ENCODE data around the gene GAL3ST3. TPM values are rescaled to one million over a fixed set of nuclear protein-coding genes. Genes with fewer than 3 reads are reported as not detected.

The GAL3ST3 gene
- total RNA-seq, 1 donor from 2014 or later: 0.61 TPM

GRCh38 chr11:66013762-66014100 lies 35.2 kb downstream of the GAL3ST3 start:
- no peak overlapping the region for H3K27ac Mint-ChIP-seq (ENCODE audit: unreplicated experiment)
- TF ChIP-seq CTCF (IDR thresholded peaks at IDR 0.05; ENCODE audit: insufficient read depth, low read depth, low read length) (no peak), EZH2 (IDR thresholded peaks at IDR 0.05; ENCODE audit: insufficient read depth, low read length) (no peak)

GRCh38 chr11:66012946-66013761 lies 35.8 kb downstream of the GAL3ST3 start:
- Mint-ChIP-seq H3K9me3 (ENCODE audit: unreplicated experiment) (peaks cover 2% of the 10 kb centered on the region), H3K4me3 (ENCODE audit: unreplicated experiment) (no peak overlapping the region), H3K4me1 (ENCODE audit: low read depth, unreplicated experiment) (peaks cover 8% of the 10 kb centered on the region), H3K36me3 (ENCODE audit: low read depth, unreplicated experiment) (no peaks in the 10 kb centered on the region), H3K27ac (ENCODE audit: unreplicated experiment) (no peak overlapping the region), H3K27me3 (ENCODE audit: low read depth, unreplicated experiment) (peaks cover 3% of the 10 kb centered on the region)
- no peaks in the 10 kb centered on the region for H3K36me3 ChIP-seq (ENCODE audit: insufficient read depth, low read length)
- peaks cover 3% of the 10 kb centered on the region for H3K27me3 ChIP-seq (ENCODE audit: insufficient read depth, low read length)
- no peak overlapping the region for H2AFZ ChIP-seq (ENCODE audit: low read depth, low read length)
- H3K9ac ChIP-seq (ENCODE audit: low read length): no peak overlapping the region
- peaks cover 21% of the 10 kb centered on the region for H3K4me1 ChIP-seq (ENCODE audit: insufficient read depth, low read length)
- no peak overlapping the region for H3K27ac ChIP-seq (ENCODE audit: low read depth, low read length)
- H3K4me2 ChIP-seq (ENCODE audit: low read length): no peak overlapping the region
- TF ChIP-seq CTCF (IDR thresholded peaks at IDR 0.05; ENCODE audit: insufficient read depth, low read depth, low read length) (no peak), EZH2 (IDR thresholded peaks at IDR 0.05; ENCODE audit: insufficient read depth, low read length) (no peak)
- no peaks in the 10 kb centered on the region for H3K9me3 ChIP-seq (ENCODE audit: insufficient read depth, low read depth, low read length)
- no peak overlapping the region for H3K4me3 ChIP-seq (ENCODE audit: insufficient read depth, low read depth, low read length)
- no peak for FAIRE-seq
- H4K20me1 ChIP-seq (ENCODE audit: insufficient read depth, low read length): no peaks in the 10 kb centered on the region
- no peak for DNase-seq (ENCODE audit: low read depth)
- H3K79me2 ChIP-seq (ENCODE audit: insufficient read depth, low read length): no peaks in the 10 kb centered on the region

More at GRCh38 chr11:66013762-66014100, 35.2 kb downstream of the GAL3ST3 start:
- Histone ChIP-seq H3K4me3 (ENCODE audit: insufficient read depth, low read depth, low read length) (no peak overlapping the region), H3K4me1 (ENCODE audit: insufficient read depth, low read length) (peaks cover 21% of the 10 kb centered on the region), H3K79me2 (ENCODE audit: insufficient read depth, low read length) (no peaks in the 10 kb centered on the region), H4K20me1 (ENCODE audit: insufficient read depth, low read length) (no peaks in the 10 kb centered on the region), H3K27ac (ENCODE audit: low read depth, low read length) (no peak overlapping the region), H3K4me2 (ENCODE audit: low read length) (no peak overlapping the region), H2AFZ (ENCODE audit: low read depth, low read length) (no peak overlapping the region), H3K36me3 (ENCODE audit: insufficient read depth, low read length) (no peaks in the 10 kb centered on the region), H3K27me3 (ENCODE audit: insufficient read depth, low read length) (peaks cover 3% of the 10 kb centered on the region), H3K9me3 (ENCODE audit: insufficient read depth, low read depth, low read length) (no peaks in the 10 kb centered on the region), H3K9ac (ENCODE audit: low read length) (no peak overlapping the region)
- no peaks in the 10 kb centered on the region for H3K36me3 Mint-ChIP-seq (ENCODE audit: low read depth, unreplicated experiment)
- no peak for FAIRE-seq
- peaks cover 2% of the 10 kb centered on the region for H3K9me3 Mint-ChIP-seq (ENCODE audit: unreplicated experiment)
- H3K27me3 Mint-ChIP-seq (ENCODE audit: low read depth, unreplicated experiment): peaks cover 3% of the 10 kb centered on the region
- DNase-seq (ENCODE audit: low read depth): no peak
- H3K4me3 Mint-ChIP-seq (ENCODE audit: unreplicated experiment): no peak overlapping the region
- H3K4me1 Mint-ChIP-seq (ENCODE audit: low read depth, unreplicated experiment): peaks cover 8% of the 10 kb centered on the region

- FAIRE-seq (no peak), DNase-seq (ENCODE audit: low read depth) (no peak)
- Histone ChIP-seq H2AFZ (ENCODE audit: low read depth, low read length) (no peak overlapping the region), H4K20me1 (ENCODE audit: insufficient read depth, low read length) (no peaks in the 10 kb centered on the region), H3K9ac (ENCODE audit: low read length) (no peak overlapping the region), H3K4me3 (ENCODE audit: insufficient read depth, low read depth, low read length) (no peak overlapping the region), H3K79me2 (ENCODE audit: insufficient read depth, low read length) (no peaks in the 10 kb centered on the region), H3K4me2 (ENCODE audit: low read length) (no peak overlapping the region), H3K9me3 (ENCODE audit: insufficient read depth, low read depth, low read length) (no peaks in the 10 kb centered on the region), H3K27me3 (ENCODE audit: insufficient read depth, low read length) (peaks cover 3% of the 10 kb centered on the region), H3K27ac (ENCODE audit: low read depth, low read length) (no peak overlapping the region), H3K36me3 (ENCODE audit: insufficient read depth, low read length) (no peaks in the 10 kb centered on the region), H3K4me1 (ENCODE audit: insufficient read depth, low read length) (peaks cover 21% of the 10 kb centered on the region)
- TF ChIP-seq EZH2 (IDR thresholded peaks at IDR 0.05; ENCODE audit: insufficient read depth, low read length): no peak
- no peak for TF ChIP-seq CTCF (IDR thresholded peaks at IDR 0.05; ENCODE audit: insufficient read depth, low read depth, low read length)
- Mint-ChIP-seq H3K4me1 (ENCODE audit: low read depth, unreplicated experiment) (peaks cover 8% of the 10 kb centered on the region), H3K27me3 (ENCODE audit: low read depth, unreplicated experiment) (peaks cover 3% of the 10 kb centered on the region), H3K27ac (ENCODE audit: unreplicated experiment) (no peak overlapping the region), H3K36me3 (ENCODE audit: low read depth, unreplicated experiment) (no peaks in the 10 kb centered on the region), H3K9me3 (ENCODE audit: unreplicated experiment) (peaks cover 2% of the 10 kb centered on the region), H3K4me3 (ENCODE audit: unreplicated experiment) (no peak overlapping the region)
Observed at GRCh38 chr11:66012371-66012945, 36.5 kb downstream of the GAL3ST3 start.
